ENCODE results near the gene NCKIPSD. TPM values are rescaled to one million over a fixed set of nuclear protein-coding genes. Genes with fewer than 3 reads are reported as not detected.

Gene NCKIPSD
- total RNA-seq, 1 donor from 2014 or later: 45.5 TPM

DNA sequence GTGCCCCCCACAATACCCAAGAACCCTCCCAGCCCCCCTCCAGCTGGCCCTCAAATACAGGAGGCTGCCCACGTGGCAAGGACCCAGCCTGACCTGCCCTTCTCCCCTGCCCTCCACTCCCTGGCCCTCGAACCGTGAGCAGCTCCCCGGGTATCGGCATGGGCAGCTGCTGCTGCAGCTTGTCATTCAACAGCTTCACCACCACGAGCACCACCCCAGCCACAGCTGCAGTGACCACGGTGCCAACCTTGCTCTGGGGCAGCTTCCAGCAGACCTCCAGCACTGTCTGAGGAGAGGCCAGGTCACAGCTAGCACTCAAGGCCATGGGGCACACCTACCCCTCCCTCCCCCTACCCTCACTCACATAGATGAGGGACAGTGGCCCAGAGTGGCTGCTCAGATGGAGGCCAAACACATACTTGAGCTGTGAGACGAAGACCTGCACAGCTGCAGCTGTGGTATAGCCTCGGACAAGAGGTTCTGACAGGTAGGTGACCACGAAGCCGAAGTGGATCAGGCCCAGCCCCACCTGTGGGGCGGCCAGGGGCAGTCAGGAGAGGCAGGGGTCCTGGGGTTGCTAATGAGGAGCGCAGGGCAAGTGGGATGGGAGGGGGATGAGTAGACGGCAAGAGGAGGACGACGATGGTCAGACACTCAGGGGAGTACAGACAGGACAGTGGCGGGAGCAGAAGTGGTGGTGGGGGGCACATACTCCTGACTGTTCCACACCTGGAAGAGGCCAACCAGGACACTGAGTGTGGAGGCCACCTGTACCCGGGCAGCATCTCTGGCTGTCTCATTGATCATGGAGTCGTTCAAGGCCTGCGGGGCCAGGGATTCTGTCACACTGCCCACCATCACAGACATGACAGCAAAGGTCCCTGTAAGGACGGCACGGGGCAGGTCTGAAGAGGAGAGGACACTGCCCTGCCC lies 53.9 kb downstream of the NCKIPSD start:
- H3K36me3 Mint-ChIP-seq (ENCODE audit: low read depth): peaks cover 16% of the 10 kb centered on the region
- H3K27me3 Mint-ChIP-seq (ENCODE audit: insufficient read depth): no peaks in the 10 kb centered on the region
- H3K27ac Mint-ChIP-seq: no peak overlapping the region
- no peaks in the 10 kb centered on the region for H3K9me3 Mint-ChIP-seq
- peaks cover 20% of the 10 kb centered on the region for H3K4me1 Mint-ChIP-seq (ENCODE audit: low read depth)
- H3K4me3 Mint-ChIP-seq: peak overlapping the region; percentile 51
- no peak for DNase-seq (ENCODE audit: low spot score)
- intact Hi-C loops (cut with micrococcal nuclease): loop anchor here (10.0 kb wide), 1 partner anchor 227 kb away; no protein-coding TSS in a partner anchor

GRCh38 chr3:48630833-48631232 lies 54.9 kb downstream of the NCKIPSD start:
- no peak for DNase-seq (ENCODE audit: low spot score)
- peaks cover 15% of the 10 kb centered on the region for H3K4me1 Mint-ChIP-seq (ENCODE audit: low read depth)
- H3K4me3 Mint-ChIP-seq: no peak overlapping the region
- intact Hi-C loops (cut with micrococcal nuclease): loop anchor here (10.0 kb wide), 1 partner anchor 226 kb away; no protein-coding TSS in a partner anchor
- H3K27ac Mint-ChIP-seq: no peak overlapping the region
- peaks cover 17% of the 10 kb centered on the region for H3K36me3 Mint-ChIP-seq (ENCODE audit: low read depth)
- no peaks in the 10 kb centered on the region for H3K9me3 Mint-ChIP-seq
- H3K27me3 Mint-ChIP-seq (ENCODE audit: insufficient read depth): no peaks in the 10 kb centered on the region

GRCh38 chr3:48630407-48630806 lies 55.3 kb downstream of the NCKIPSD start:
- Mint-ChIP-seq H3K4me1 (ENCODE audit: low read depth) (peaks cover 14% of the 10 kb centered on the region), H3K27ac (no peak overlapping the region), H3K4me3 (no peak overlapping the region), H3K36me3 (ENCODE audit: low read depth) (peaks cover 21% of the 10 kb centered on the region), H3K27me3 (ENCODE audit: insufficient read depth) (no peaks in the 10 kb centered on the region), H3K9me3 (no peaks in the 10 kb centered on the region)
- DNase-seq (ENCODE audit: low spot score): no peak
- intact Hi-C loops (cut with micrococcal nuclease): loop anchor here (10.0 kb wide), 1 partner anchor 226 kb away; no protein-coding TSS in a partner anchor

DNA sequence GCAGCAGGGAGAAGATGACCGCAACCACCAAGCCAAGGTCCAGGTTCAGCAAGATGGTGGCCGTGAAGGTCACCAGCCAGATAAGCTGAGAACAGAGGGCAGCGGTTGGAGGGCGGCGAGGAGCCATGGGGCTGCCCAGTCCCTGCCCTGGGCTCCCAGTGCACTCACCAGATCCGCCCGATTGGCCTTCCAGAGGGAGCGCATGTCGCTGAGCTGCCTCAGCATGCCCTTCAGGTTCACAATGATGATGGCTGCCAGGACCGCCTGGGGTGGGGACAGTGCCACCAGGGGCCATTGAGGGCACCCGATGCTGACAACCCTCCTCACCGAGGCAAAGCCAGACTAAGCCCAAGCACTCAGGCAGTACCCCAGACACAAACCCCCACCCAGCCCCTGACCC lies 55.8 kb downstream of the NCKIPSD start:
- no peaks in the 10 kb centered on the region for H3K9me3 Mint-ChIP-seq
- peaks cover 21% of the 10 kb centered on the region for H3K36me3 Mint-ChIP-seq (ENCODE audit: low read depth)
- H3K4me1 Mint-ChIP-seq (ENCODE audit: low read depth): peaks cover 15% of the 10 kb centered on the region

GRCh38 chr3:48628277-48629017 lies 57.3 kb downstream of the NCKIPSD start:
- Mint-ChIP-seq H3K4me3 (no peak overlapping the region), H3K27ac (no peak overlapping the region)

More for the DNA sequence above, 55.8 kb downstream of the NCKIPSD start:
- DNase-seq (ENCODE audit: low spot score): no peak
- Mint-ChIP-seq H3K4me3 (no peak overlapping the region), H3K27ac (no peak overlapping the region), H3K27me3 (ENCODE audit: insufficient read depth) (no peaks in the 10 kb centered on the region)
- intact Hi-C loops (cut with micrococcal nuclease): loop anchor here (10.0 kb wide), 1 partner anchor 225 kb away; no protein-coding TSS in a partner anchor

GRCh38 chr3:48625600-48625999 lies 60.1 kb downstream of the NCKIPSD start:
- Mint-ChIP-seq H3K27me3 (ENCODE audit: insufficient read depth) (no peaks in the 10 kb centered on the region), H3K4me1 (ENCODE audit: low read depth) (peaks cover 13% of the 10 kb centered on the region), H3K4me3 (no peak overlapping the region), H3K36me3 (ENCODE audit: low read depth) (peaks cover 21% of the 10 kb centered on the region), H3K27ac (no peak overlapping the region), H3K9me3 (no peaks in the 10 kb centered on the region)
- intact Hi-C loops (cut with micrococcal nuclease): no loop called here
- no peak for DNase-seq (ENCODE audit: low spot score)

More at GRCh38 chr3:48628277-48629017, 57.3 kb downstream of the NCKIPSD start:
- no peaks in the 10 kb centered on the region for H3K27me3 Mint-ChIP-seq (ENCODE audit: insufficient read depth)
- intact Hi-C loops (cut with micrococcal nuclease): no loop called here
- DNase-seq (ENCODE audit: low spot score): no peak
- peaks cover 24% of the 10 kb centered on the region for H3K36me3 Mint-ChIP-seq (ENCODE audit: low read depth)
- H3K9me3 Mint-ChIP-seq: no peaks in the 10 kb centered on the region
- H3K4me1 Mint-ChIP-seq (ENCODE audit: low read depth): peaks cover 18% of the 10 kb centered on the region

- no peaks in the 10 kb centered on the region for H3K27me3 Mint-ChIP-seq (ENCODE audit: insufficient read depth)
- peaks cover 13% of the 10 kb centered on the region for H3K4me1 Mint-ChIP-seq (ENCODE audit: low read depth)
- H3K9me3 Mint-ChIP-seq: no peaks in the 10 kb centered on the region
- H3K27ac Mint-ChIP-seq: peak overlapping the region; percentile 41
- DNase-seq (ENCODE audit: low spot score): no peak
- intact Hi-C loops (cut with micrococcal nuclease): no loop called here
- peaks cover 19% of the 10 kb centered on the region for H3K36me3 Mint-ChIP-seq (ENCODE audit: low read depth)
- no peak overlapping the region for H3K4me3 Mint-ChIP-seq
Observed at GRCh38 chr3:48624767-48625166, 60.9 kb downstream of the NCKIPSD start.

DNA sequence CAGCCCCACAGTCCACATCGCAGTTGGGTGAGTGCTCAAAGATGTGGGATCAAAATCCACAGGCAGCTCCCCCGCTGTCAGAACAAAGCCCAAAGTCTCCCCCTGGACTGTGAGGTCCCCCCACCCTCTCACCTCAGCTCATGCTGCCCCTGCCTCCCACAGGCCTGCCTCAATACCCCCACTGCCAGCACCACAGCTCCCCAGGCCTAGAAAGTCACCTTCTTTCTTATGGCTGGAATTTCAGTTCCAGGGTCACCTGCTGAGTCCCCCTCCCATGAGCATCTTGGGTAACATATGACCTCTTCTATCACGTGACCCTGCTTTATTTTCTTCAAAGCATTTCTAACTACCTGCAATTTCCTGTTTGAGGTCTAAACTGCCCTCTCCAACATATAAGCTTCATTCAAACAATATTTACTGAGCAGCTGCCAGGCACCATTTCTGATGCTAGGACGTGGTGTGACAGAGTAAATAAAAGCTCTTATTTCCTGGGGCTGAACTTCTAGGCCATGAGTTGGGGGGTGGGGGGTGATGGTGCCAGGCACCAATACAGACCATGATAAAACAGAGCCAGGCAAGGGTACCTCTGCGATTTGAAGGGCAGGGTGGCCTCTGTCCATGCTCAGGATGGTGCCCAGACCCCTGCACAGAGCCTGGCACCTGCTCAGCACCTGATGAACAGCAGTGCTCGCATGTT lies 61.7 kb downstream of the NCKIPSD start:
- H3K4me1 Mint-ChIP-seq (ENCODE audit: low read depth): peaks cover 13% of the 10 kb centered on the region
- peaks cover 19% of the 10 kb centered on the region for H3K36me3 Mint-ChIP-seq (ENCODE audit: low read depth)
- intact Hi-C loops (cut with micrococcal nuclease): no loop called here

More for the DNA sequence above, 61.7 kb downstream of the NCKIPSD start:
- H3K9me3 Mint-ChIP-seq: peaks cover under 1% of the 10 kb centered on the region
- H3K27me3 Mint-ChIP-seq (ENCODE audit: insufficient read depth): no peaks in the 10 kb centered on the region
- no peak for DNase-seq (ENCODE audit: low spot score)
- H3K27ac Mint-ChIP-seq: no peak overlapping the region
- no peak overlapping the region for H3K4me3 Mint-ChIP-seq

Other genes starting within 250 kb of the NCKIPSD start
- gene CCDC51, start 245.8 kb downstream of the NCKIPSD start, total RNA-seq: 26.0 and 26.3 TPM in 2 replicates
- 262 and 266 TPM in 2 replicates for gene TMA7, start 245.7 kb downstream of the NCKIPSD start, total RNA-seq
- 16.5 and 20.5 TPM in 2 replicates for gene ATRIP, start 239.2 kb downstream of the NCKIPSD start, total RNA-seq
- gene SHISA5, start 181.7 kb downstream of the NCKIPSD start, total RNA-seq: 90.1 and 92.5 TPM in 2 replicates
- gene PFKFB4, start 129.1 kb downstream of the NCKIPSD start, total RNA-seq: 11.7 and 15.5 TPM in 2 replicates
- 0.21 TPM in 1 of 2 replicates, not detected in the other for gene UCN2, start 122.1 kb downstream of the NCKIPSD start, total RNA-seq
- 0.39 and 0.83 TPM in 2 replicates for gene COL7A1, start 90.6 kb downstream of the NCKIPSD start, total RNA-seq
- gene UQCRC1, start 76.3 kb downstream of the NCKIPSD start, total RNA-seq: 191 and 193 TPM in 2 replicates
- 1.6 TPM in 1 of 2 replicates, not detected in the other for gene TMEM89, start 64.1 kb downstream of the NCKIPSD start, total RNA-seq
- gene SLC26A6, start 50.5 kb downstream of the NCKIPSD start, total RNA-seq: 46.3 and 52.8 TPM in 2 replicates
- 11.6 and 11.7 TPM in 2 replicates for gene CELSR3, start 23.0 kb downstream of the NCKIPSD start, total RNA-seq
- 59.9 and 61.0 TPM in 2 replicates for gene IP6K2, start 31.3 kb upstream of the NCKIPSD start, total RNA-seq
- 34.7 and 38.8 TPM in 2 replicates for gene PRKAR2A, start 162.0 kb upstream of the NCKIPSD start, total RNA-seq
- gene SLC25A20, start 213.0 kb upstream of the NCKIPSD start, total RNA-seq: 15.9 and 17.4 TPM in 2 replicates
- 179 and 180 TPM in 2 replicates for gene ARIH2, start 232.9 kb upstream of the NCKIPSD start, total RNA-seq

All from activated T-helper 1 cell treated with anti-CD3 and anti-CD28 coated beads, Interleukin-12 subunit alpha, Interleukin-12 subunit beta, Interleukin-2, Interleukin-4 antibody, amounts not matched to agents 30 ng/mL and 10 ng/mL and 1 ng/mL, durations not matched to agents 14 hours and 24 hours and 36 hours (primary cell).